GM12878 (cell line): ENCODE data around the gene COL13A1. TPM values are rescaled to one million over a fixed set of nuclear protein-coding genes. Genes with fewer than 3 reads are reported as not detected.

Source experiments
- ATAC-seq: fragments of 200-7000 bp; cut with Tn5 transposase; 3 replicates; pipeline ENCODE4 v1.9.1; 2020; ENCODE audit warnings: mild to moderate bottlenecking, moderate library complexity
- BruUV-seq: library from RNA; stranded (reverse); fragments of 400-500 nt; replicated peaks from 2 replicates; lab custom pipeline; 2021; lab: Mats Ljungman, UMichigan
- CTCF ChIA-PET: fragments of 300-600 bp; sonication (Branson Sonifier 250); formaldehyde crosslinking; extraction: SDS; loops from one replicate; lab custom pipeline; 2021; ENCODE audit warnings: inconsistent platforms; lab: Yijun Ruan, JAX
- POLR2A ChIA-PET: fragments of 350-600 bp; formaldehyde crosslinking; extraction: SDS; loops from one replicate; lab custom pipeline; 2021; ENCODE audit warnings: inconsistent platforms; lab: Charles Lee
- RAD21 ChIA-PET: fragments of 300-600 bp; sonication (Branson Sonifier 250); formaldehyde crosslinking; loops from one replicate; lab custom pipeline; 2023; ENCODE audit warnings: antibody characterized with exemption; ENCODE audit not compliant: unreplicated experiment; lab: Charles Lee
- SMC1A ChIA-PET: fragments of 300-600 bp; sonication (Branson Sonifier 250); formaldehyde crosslinking; loops from one replicate; lab custom pipeline; 2023; ENCODE audit not compliant: unreplicated experiment, uncharacterized antibody; lab: Charles Lee
- DNase-seq: peaks from one replicate; pipeline ENCODE4 v3.0.0-alpha.2; 2011; ENCODE audit warnings: low read depth, low spot score
- FAIRE-seq: peaks from 3 replicates; lab custom pipeline; 2011; peaks lifted over from hg19 to GRCh38; lab: Jason Lieb, UNC
- H2AFZ ChIP-seq: 2 replicates; pipeline ENCODE4 v1.6.0; 2011; ENCODE audit warnings: low read depth, low read length, control low read depth; ENCODE audit not compliant: control insufficient read depth
- H3K27ac ChIP-seq: 2 replicates; pipeline ENCODE4 v1.5.1; 2011; ENCODE audit warnings: control low read depth; ENCODE audit not compliant: control insufficient read depth, insufficient read depth
- H3K27me3 ChIP-seq, 2 experiments: replicated peaks in 1 of 2; 2 replicates each; pipeline versions ENCODE4 v1.6.0 to v1.6.1; 2011; ENCODE audit warnings: low read length in 1 of 2; ENCODE audit not compliant: control insufficient read depth in 2 of 2, insufficient read depth in 2 of 2
- H3K36me3 ChIP-seq, 2 experiments: 2 replicates each; pipeline ENCODE4 v1.5.1; 2011; ENCODE audit warnings: low read length in 1 of 2; ENCODE audit not compliant: control insufficient read depth in 2 of 2, insufficient read depth in 2 of 2
- H3K4me1 ChIP-seq: 2 replicates; pipeline ENCODE4 v1.6.1; 2011; ENCODE audit warnings: mild to moderate bottlenecking, low read length, moderate library complexity, mixed read lengths; ENCODE audit not compliant: control insufficient read depth, insufficient read depth
- H3K4me2 ChIP-seq: 2 replicates; pipeline ENCODE4 v1.6.0; 2011; ENCODE audit warnings: control low read depth; ENCODE audit not compliant: control insufficient read depth, insufficient read depth
- H3K4me3 ChIP-seq: fragments of 200-600 bp; sonication (generic); 2 replicates; pipeline ENCODE4 v1.5.1; 2016
- H3K79me2 ChIP-seq: 2 replicates; pipeline ENCODE4 v1.6.0; 2011; ENCODE audit warnings: low read length; ENCODE audit not compliant: control insufficient read depth, insufficient read depth
- H3K9ac ChIP-seq: 2 replicates; pipeline ENCODE4 v1.8.0; 2011; ENCODE audit warnings: low read length, control low read depth, mixed read lengths; ENCODE audit not compliant: control insufficient read depth, insufficient read depth
- H3K9me3 ChIP-seq: replicated peaks from 3 replicates; pipeline ENCODE4 v1.5.1; 2011; ENCODE audit warnings: mild to moderate bottlenecking, low read length; ENCODE audit not compliant: control insufficient read depth, insufficient read depth
- H4K20me1 ChIP-seq: 2 replicates; pipeline ENCODE4 v1.6.0; 2011; ENCODE audit not compliant: control insufficient read depth, insufficient read depth
- CBFB ChIP-seq: IDR thresholded peaks from 2 replicates; pipeline ENCODE4 v1.6.1; 2016; ENCODE audit warnings: antibody characterized with exemption, low read depth
- CUX1 ChIP-seq: IDR thresholded peaks from 2 replicates; pipeline ENCODE4 v1.6.1; 2012; ENCODE audit warnings: improper control_type of control experiment, low read depth, low read length; ENCODE audit not compliant: insufficient replicate concordance
- ELK1 ChIP-seq: IDR thresholded peaks from 2 replicates; pipeline ENCODE4 v1.6.1; 2012; ENCODE audit warnings: low read depth, low read length, improper control_type of control experiment
- FOXK2 ChIP-seq: fragments of 450-650 bp; IDR thresholded peaks from 2 replicates; pipeline ENCODE4 v1.6.1; 2017; ENCODE audit warnings: mild to moderate bottlenecking, moderate library complexity
- FOXM1 ChIP-seq: IDR thresholded peaks from 2 replicates; pipeline ENCODE4 v1.6.1; 2012; ENCODE audit warnings: low read depth, mild to moderate bottlenecking, inconsistent platforms, low read length, moderate library complexity
- HDGF ChIP-seq: fragments of 450-650 bp; IDR thresholded peaks from 2 replicates; pipeline ENCODE4 v1.6.1; 2016; ENCODE audit warnings: antibody characterized with exemption
- KAT2A ChIP-seq: conservative IDR thresholded peaks from 2 replicates; pipeline ENCODE4 v1.6.1; 2011; ENCODE audit warnings: low read depth, low read length; ENCODE audit not compliant: control insufficient read depth
- MYB ChIP-seq: fragments of 150-350 bp; IDR thresholded peaks from 2 replicates; pipeline ENCODE4 v1.6.1; 2014; ENCODE audit warnings: mild to moderate bottlenecking, low read depth, low read length, borderline replicate concordance
- POU2F2 ChIP-seq: IDR thresholded peaks from 3 replicates; pipeline ENCODE4 v1.6.1; 2011; ENCODE audit warnings: low read depth, mild to moderate bottlenecking, low read length, borderline replicate concordance
- RB1 ChIP-seq: fragments of 450-650 bp; formaldehyde crosslinking; IDR thresholded peaks from 2 replicates; pipeline ENCODE4 v1.6.1; 2017; ENCODE audit warnings: mild to moderate bottlenecking, borderline replicate concordance
- SMAD5 ChIP-seq: IDR thresholded peaks from 2 replicates; pipeline ENCODE4 v1.6.1; 2016; ENCODE audit warnings: antibody characterized with exemption, low read depth
- SMARCA5 ChIP-seq: fragments of 450-650 bp; IDR thresholded peaks from 2 replicates; pipeline ENCODE4 v1.6.1; 2017; ENCODE audit warnings: mild to moderate bottlenecking
- TCF12 ChIP-seq: IDR thresholded peaks from 2 replicates; pipeline ENCODE4 v1.6.1; 2011; ENCODE audit warnings: low read depth, mild to moderate bottlenecking, low read length
- USF1 ChIP-seq: IDR thresholded peaks from 2 replicates; pipeline ENCODE4 v1.6.1; 2011; ENCODE audit warnings: borderline replicate concordance, low read depth, mild to moderate bottlenecking, moderate library complexity, mixed read lengths, low read length; ENCODE audit not compliant: insufficient read depth; ENCODE audit errors: extremely low read length
- YY1 ChIP-seq: IDR thresholded peaks from 2 replicates; pipeline ENCODE4 v1.6.1; 2011; ENCODE audit warnings: low read depth, mild to moderate bottlenecking, low read length
- ZSCAN29 ChIP-seq: fragments of 450-650 bp; IDR thresholded peaks from 2 replicates; pipeline ENCODE4 v1.6.1; 2017; ENCODE audit warnings: mild to moderate bottlenecking, moderate library complexity
- ZZZ3 ChIP-seq: IDR thresholded peaks from 2 replicates; pipeline ENCODE4 v1.6.1; 2011; ENCODE audit warnings: low read depth; ENCODE audit not compliant: control insufficient read depth, insufficient read length
- WGBS: methylation state at CpG from one replicate; pipeline ENCODE4 v1.1.6; 2016; ENCODE audit warnings: low lambda C conversion rate; ENCODE audit not compliant: insufficient replicate concordance, insufficient coverage; ENCODE audit errors: missing lambda C conversion rate; 5-methylcytosine and 5-hydroxymethylcytosine counted together
- in situ Hi-C: fragments of 300-500 bp; cut with MboI; formaldehyde crosslinking; loops from 9 replicates; pipeline ENCODE4 v1.14.3; 2018; ENCODE audit warnings: mixed read lengths
- intact Hi-C: fragments of 100-400 bp; cut with micrococcal nuclease; formaldehyde crosslinking; loops from one replicate; pipeline ENCODE4 v1.14.2; 2022; ENCODE audit not compliant: unreplicated experiment
- polyA plus RNA-seq, 11 experiments: library from polyadenylated mRNA; depleted of rRNA in 4 of 11; unstranded in 6 of 11; stranded (reverse) in 5 of 11; fragments of >200 nt; fragmentation: Nextera tagmentation in 4 of 11; fragmentation: Illumina TruSeq in 1 of 11; extraction: Ambion mirVana in 4 of 11; extraction: Trizol in 1 of 11; gene quantifications; 1 replicate in 1 of 11; 2 replicates in 10 of 11; pipeline versions ENCODE4 v1.2.1 to v1.2.3, GENCODE V29; 2011 to 2016; ENCODE audit warnings: inconsistent platforms in 2 of 11, missing spikeins in 2 of 11, low read depth in 1 of 11
- total RNA-seq, 4 experiments: library from RNA; depleted of rRNA in 3 of 4; stranded (reverse); fragments of >200 nt in 3 of 4; fragmentation: Illumina TruSeq in 1 of 4; extraction: Trizol in 1 of 4; gene quantifications; 2 replicates each; pipeline versions ENCODE4 v1.2.1 to v1.2.3, GENCODE V29; 2013 to 2021

The COL13A1 gene
- total and polyA plus RNA-seq, 10 of the 15 experiments (the other 5 are each of a cell fraction or from before 2014, with no cell fraction given), result 0.03 to 0.15 (median 0.05) TPM; not detected in 7

DNA sequence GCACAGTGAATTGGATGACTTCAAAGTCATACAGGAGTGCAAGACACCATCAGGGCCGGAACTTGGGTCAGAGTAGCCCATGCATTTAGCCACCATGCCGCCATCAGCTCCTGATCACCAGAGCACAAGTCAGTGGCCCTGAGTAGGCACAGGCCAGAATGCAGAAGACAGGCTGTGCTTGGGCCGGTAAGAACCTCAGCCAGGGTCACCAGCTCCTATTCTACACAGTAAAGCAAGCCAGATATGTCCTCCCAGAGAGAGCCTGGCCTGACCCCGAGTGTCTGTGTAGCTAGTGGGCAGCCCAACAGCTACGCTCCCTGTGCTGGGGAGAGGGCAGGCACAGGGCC is 44.5 kb upstream of the COL13A1 start (continued):
- TF ChIP-seq ELK1, result no peak
- no peak for TF ChIP-seq FOXM1
- no peak for TF ChIP-seq ZSCAN29

DNA sequence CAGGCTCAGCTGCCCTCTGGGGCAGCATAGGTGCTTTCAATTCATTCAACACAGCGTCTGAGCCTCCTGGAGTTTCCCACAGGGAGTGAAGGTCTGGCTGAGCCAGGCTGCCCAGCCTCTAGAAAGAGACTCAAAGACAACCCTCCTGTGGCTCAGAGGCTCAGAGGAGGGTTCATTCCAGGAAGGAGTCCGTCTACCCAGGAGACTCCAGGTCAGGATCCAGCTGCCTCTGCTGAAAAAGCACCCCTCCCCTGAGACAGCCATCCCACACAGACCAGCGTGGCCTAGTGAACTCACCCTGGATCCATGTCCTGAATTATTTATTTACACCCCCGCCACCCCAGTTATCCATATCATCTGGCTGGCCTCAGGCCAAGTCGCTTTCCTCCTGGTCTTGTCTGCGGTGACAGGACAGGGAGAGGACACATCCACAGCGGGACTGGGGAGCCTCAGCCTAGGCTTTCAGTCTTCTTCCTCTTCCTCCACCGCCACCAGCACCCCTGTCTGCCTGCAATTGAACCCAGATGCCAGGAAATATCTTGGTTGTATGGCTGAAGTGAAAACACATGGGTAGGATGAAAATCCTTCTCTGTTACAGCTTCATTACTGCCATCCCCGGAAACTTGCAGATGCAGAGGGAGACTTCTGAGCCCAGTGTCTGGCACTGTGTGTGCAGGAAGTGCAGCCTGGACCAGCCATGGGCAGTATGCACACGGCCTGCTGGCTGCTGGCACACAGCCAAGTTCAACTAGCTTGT is 44.0 kb upstream of the COL13A1 start:
- intact Hi-C loops (no loop called here), in situ Hi-C loops (no loop called here)
- Histone ChIP-seq H3K4me1 (peaks cover 5% of the 10 kb centered on the region; the same call in 1 of the 2 replicates), H3K79me2 (no peaks in the 10 kb centered on the region), H3K4me2 (no peak overlapping the region), H2AFZ (no peak overlapping the region), H3K36me3 (no peaks in the 10 kb centered on the region), H4K20me1 (no peaks in the 10 kb centered on the region), H3K4me3 (no peak overlapping the region), H3K27ac (no peak overlapping the region), H3K27me3 (peaks cover 2 to 3% of the 10 kb centered on the region in 2 experiments; a peak in 3 of 4 replicates), H3K9me3 (no peaks in the 10 kb centered on the region), H3K9ac (no peak overlapping the region)
- no TSS peak for BruUV-seq
- no peak for ATAC-seq
- SMC1A ChIA-PET, result interaction anchor here (1.0 kb wide), 1 partner anchor 10 kb away, joined by 3 read pairs; no protein-coding TSS in a partner anchor
- DNase-seq, result no peak
- FAIRE-seq, result no peak
- 25% methylated on average over 10 of the region's 10 CpGs for WGBS
- CTCF ChIA-PET, result interaction anchor here (0.6 kb wide), 1 partner anchor 175 kb away, joined by 3 read pairs; no protein-coding TSS in a partner anchor
- POLR2A ChIA-PET, result no interaction called here
- RAD21 ChIA-PET, result no interaction called here
- no peak for TF ChIP-seq KAT2A
- TF ChIP-seq USF1, result no peak
- TF ChIP-seq FOXK2, result no peak
- TF ChIP-seq YY1, result no peak
- no peak for TF ChIP-seq ZZZ3
- TF ChIP-seq MYB, result no peak
- no peak for TF ChIP-seq CBFB
- no peak for TF ChIP-seq TCF12
- no peak for TF ChIP-seq POU2F2
- no peak for TF ChIP-seq SMAD5
- no peak for TF ChIP-seq SMARCA5
- TF ChIP-seq HDGF, result no peak
- no peak for TF ChIP-seq RB1
- no peak for TF ChIP-seq CUX1
